ENCODE measurements around the gene PHF5A. TPM values are rescaled to one million over a fixed set of nuclear protein-coding genes. Genes with fewer than 3 reads are reported as not detected.

Gene PHF5A
- total RNA-seq, 1 experiment from 2014 or later: 80.4 TPM

GRCh38 chr22:41479671-41480396, 11.3 kb upstream of the PHF5A start:
- Histone ChIP-seq H4K20me1 (ENCODE audit: low read length) (peaks cover 11% of the 10 kb centered on the region; the same call in 1 of the 2 replicates), H2AFZ (ENCODE audit: low read length) (no peak overlapping the region), H3K9me2 (replicated peaks; ENCODE audit: low read length) (no peaks in the 10 kb centered on the region), H3K27ac (ENCODE audit: low read length) (no peak overlapping the region), H3K27me3 (ENCODE audit: low read length) (no peaks in the 10 kb centered on the region), H3K9me3 (ENCODE audit: low read length) (no peaks in the 10 kb centered on the region), H3K4me2 (ENCODE audit: low read length) (no peak overlapping the region), H3K79me2 (ENCODE audit: low read length) (peaks cover 95% of the 10 kb centered on the region), H3F3A (ENCODE audit: low read length, unreplicated experiment) (no peaks in the 10 kb centered on the region), H3K36me3 (ENCODE audit: low read depth, low read length) (no peaks in the 10 kb centered on the region), H3K4me1 (ENCODE audit: insufficient read depth, low read length) (0 out of 2 replicates have a peak, but pooled peaks cover 5% of the 10 kb centered on the region), H3K9ac (ENCODE audit: low read length) (no peak overlapping the region), H3K4me3 (ENCODE audit: low read length) (no peak overlapping the region)
- ATAC-seq: 0 out of 2 replicates have a peak, but pooled peaks have one; percentile 20
- no peak for DNase-seq
- TF ChIP-seq CTCF (conservative IDR thresholded peaks at IDR 0.05; ENCODE audit: low read depth, low read length) (no peak), EZH2phosphoT487 (IDR thresholded peaks at IDR 0.05; ENCODE audit: borderline replicate concordance, low read length) (no peak), EZH2 (IDR thresholded peaks at IDR 0.05; ENCODE audit: low read length, unreplicated experiment) (no peak)
- intact Hi-C loops (cut with micrococcal nuclease): no loop called here
- CTCF ChIA-PET: interaction anchor here (0.6 kb wide), 1 partner anchor 36 kb away, joined by 4 read pairs; no protein-coding TSS in a partner anchor
- no TSS peak for BruUV-seq (replicated peaks)
- POLR2A ChIA-PET (ENCODE audit: unreplicated experiment): no interaction called here

GRCh38 chr22:41478891-41479521, 10.5 kb upstream of the PHF5A start:
- H3K79me2 ChIP-seq (ENCODE audit: low read length): peaks cover 91% of the 10 kb centered on the region
- POLR2A ChIA-PET (ENCODE audit: unreplicated experiment): no interaction called here
- CTCF ChIA-PET: no interaction called here
- TF ChIP-seq EZH2 (IDR thresholded peaks at IDR 0.05; ENCODE audit: low read length, unreplicated experiment): no peak
- TF ChIP-seq CTCF (conservative IDR thresholded peaks at IDR 0.05; ENCODE audit: low read depth, low read length): no peak
- TF ChIP-seq EZH2phosphoT487 (IDR thresholded peaks at IDR 0.05; ENCODE audit: borderline replicate concordance, low read length): no peak
- H4K20me1 ChIP-seq (ENCODE audit: low read length): peaks cover 11% of the 10 kb centered on the region; the same call in 1 of the 2 replicates
- DNase-seq: no peak
- H2AFZ ChIP-seq (ENCODE audit: low read length): no peak overlapping the region
- H3K4me3 ChIP-seq (ENCODE audit: low read length): no peak overlapping the region
- no peak overlapping the region for H3K27ac ChIP-seq (ENCODE audit: low read length)
- ATAC-seq: no peak
- intact Hi-C loops (cut with micrococcal nuclease): no loop called here
- H3F3A ChIP-seq (ENCODE audit: low read length, unreplicated experiment): no peaks in the 10 kb centered on the region
- no peak overlapping the region for H3K4me2 ChIP-seq (ENCODE audit: low read length)
- H3K9me2 ChIP-seq (replicated peaks; ENCODE audit: low read length): no peaks in the 10 kb centered on the region
- no TSS peak for BruUV-seq (replicated peaks)
- H3K9me3 ChIP-seq (ENCODE audit: low read length): no peaks in the 10 kb centered on the region
- no peak overlapping the region for H3K9ac ChIP-seq (ENCODE audit: low read length)
- H3K27me3 ChIP-seq (ENCODE audit: low read length): no peaks in the 10 kb centered on the region
- no peaks in the 10 kb centered on the region for H3K36me3 ChIP-seq (ENCODE audit: low read depth, low read length)
- H3K4me1 ChIP-seq (ENCODE audit: insufficient read depth, low read length): 0 out of 2 replicates have a peak, but pooled peaks cover 5% of the 10 kb centered on the region

GRCh38 chr22:41478473-41478872, 10.0 kb upstream of the PHF5A start:
- no peak overlapping the region for H2AFZ ChIP-seq (ENCODE audit: low read length)
- H3K79me2 ChIP-seq (ENCODE audit: low read length): peaks cover 91% of the 10 kb centered on the region
- no peak overlapping the region for H3K4me2 ChIP-seq (ENCODE audit: low read length)
- H3K9ac ChIP-seq (ENCODE audit: low read length): no peak overlapping the region
- DNase-seq (no peak), ATAC-seq (no peak)
- no peaks in the 10 kb centered on the region for H3K36me3 ChIP-seq (ENCODE audit: low read depth, low read length)
- ChIA-PET CTCF (no interaction called here), POLR2A (ENCODE audit: unreplicated experiment) (no interaction called here)
- H3K9me2 ChIP-seq (replicated peaks; ENCODE audit: low read length): no peaks in the 10 kb centered on the region
- no TSS peak for BruUV-seq (replicated peaks)
- no peaks in the 10 kb centered on the region for H3F3A ChIP-seq (ENCODE audit: low read length, unreplicated experiment)
- intact Hi-C loops (cut with micrococcal nuclease): no loop called here
- H3K4me3 ChIP-seq (ENCODE audit: low read length): no peak overlapping the region
- TF ChIP-seq EZH2phosphoT487 (IDR thresholded peaks at IDR 0.05; ENCODE audit: borderline replicate concordance, low read length): no peak
- no peak for TF ChIP-seq CTCF (conservative IDR thresholded peaks at IDR 0.05; ENCODE audit: low read depth, low read length)
- no peak for TF ChIP-seq EZH2 (IDR thresholded peaks at IDR 0.05; ENCODE audit: low read length, unreplicated experiment)
- no peaks in the 10 kb centered on the region for H3K9me3 ChIP-seq (ENCODE audit: low read length)
- 0 out of 2 replicates have a peak, but pooled peaks cover 5% of the 10 kb centered on the region for H3K4me1 ChIP-seq (ENCODE audit: insufficient read depth, low read length)
- no peaks in the 10 kb centered on the region for H3K27me3 ChIP-seq (ENCODE audit: low read length)
- peaks cover 11% of the 10 kb centered on the region; the same call in 1 of the 2 replicates for H4K20me1 ChIP-seq (ENCODE audit: low read length)
- H3K27ac ChIP-seq (ENCODE audit: low read length): no peak overlapping the region
